HG03558 (cell line): ENCODE data around the gene FAM168B.

Experiments used
- ATAC-seq: cut with Tn5 transposase; IDR thresholded peaks from one replicate; pipeline ENCODE4 v1.9.1; 2021; ENCODE audit warnings: moderate number of reproducible peaks; ENCODE audit not compliant: unreplicated experiment; ENCODE audit errors: extremely low read depth

FAM168B gene

DNA sequence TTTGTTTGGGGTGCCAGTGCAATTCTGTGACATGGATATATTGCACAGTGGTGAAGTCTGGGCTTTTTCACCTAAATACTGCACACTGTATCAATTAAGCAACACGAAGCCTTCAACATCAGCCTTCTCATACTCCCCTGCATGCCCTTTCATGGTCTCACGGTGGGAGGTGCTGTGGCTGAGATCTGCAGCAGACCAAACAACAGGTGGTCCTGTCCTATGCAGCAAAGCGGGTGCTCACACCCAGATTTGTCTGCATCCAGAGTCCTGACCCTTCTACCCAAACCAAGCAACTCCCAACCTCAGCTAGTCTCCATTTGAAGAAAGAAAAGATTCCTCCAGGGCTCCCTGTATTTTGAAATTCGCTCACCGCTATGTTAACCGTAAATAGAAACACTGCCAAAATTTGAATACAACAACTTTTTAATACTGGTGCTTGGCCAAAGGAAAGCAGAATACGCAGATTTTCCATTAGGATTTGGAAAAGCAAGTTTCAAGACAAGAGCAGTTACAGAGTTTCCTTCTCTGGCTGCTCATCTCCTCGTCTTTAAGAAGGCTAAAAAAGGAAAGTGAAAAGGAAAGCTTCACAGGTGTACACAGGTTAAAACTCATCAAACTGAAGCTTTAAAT lies 34.9 kb downstream of the FAM168B start:
- ATAC-seq: no peak

DNA sequence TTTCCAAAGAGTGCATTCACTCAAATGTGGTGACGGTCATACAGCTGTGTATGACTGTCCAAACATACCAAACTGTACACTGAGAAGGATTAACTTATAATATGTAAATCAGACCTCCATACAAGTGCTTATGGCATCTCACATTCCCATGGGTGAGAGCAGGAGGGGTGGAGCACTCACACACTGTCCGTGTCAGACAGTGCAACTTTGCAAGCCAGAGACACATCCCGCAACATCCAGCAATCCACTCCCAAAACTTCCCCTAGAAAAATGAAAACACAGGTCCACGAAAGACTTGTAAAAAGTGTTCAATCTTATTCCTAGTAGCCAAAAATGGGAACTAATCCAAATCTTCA lies 36.4 kb downstream of the FAM168B start:
- no peak for ATAC-seq

DNA sequence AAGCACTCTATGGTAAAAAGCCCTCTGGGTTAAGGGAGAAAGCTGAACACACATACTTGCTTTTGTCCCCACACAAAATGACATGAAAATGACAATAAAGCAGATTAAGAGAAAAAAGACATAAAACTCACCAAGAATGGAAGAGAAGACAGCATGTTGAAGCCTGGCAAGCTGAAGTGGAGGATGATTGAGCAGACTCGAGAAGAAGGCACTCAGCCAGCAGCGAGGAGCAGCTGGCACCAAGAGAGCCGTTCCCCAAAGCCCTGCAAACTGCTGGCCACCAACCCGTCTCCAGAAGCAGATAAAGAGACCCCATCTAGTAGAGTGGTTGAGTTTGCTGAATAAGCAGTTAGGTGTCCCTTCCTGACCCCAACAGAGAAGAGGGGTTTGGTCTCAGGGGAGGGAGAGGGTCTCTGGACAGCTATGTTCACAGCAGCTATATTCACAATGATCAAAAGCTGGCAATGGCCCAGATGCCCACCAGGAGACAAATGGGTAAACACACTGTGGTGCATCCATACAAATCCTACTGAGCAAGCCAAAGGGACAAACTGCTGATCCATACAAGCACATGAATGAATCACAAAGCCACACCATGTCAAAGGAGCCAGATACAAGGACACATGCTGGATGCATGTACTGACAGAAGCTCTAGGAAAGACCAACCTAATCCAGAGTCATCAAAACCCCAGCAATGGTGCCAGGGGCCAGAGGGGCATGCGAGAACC lies 36.9 kb downstream of the FAM168B start:
- no peak for ATAC-seq

DNA sequence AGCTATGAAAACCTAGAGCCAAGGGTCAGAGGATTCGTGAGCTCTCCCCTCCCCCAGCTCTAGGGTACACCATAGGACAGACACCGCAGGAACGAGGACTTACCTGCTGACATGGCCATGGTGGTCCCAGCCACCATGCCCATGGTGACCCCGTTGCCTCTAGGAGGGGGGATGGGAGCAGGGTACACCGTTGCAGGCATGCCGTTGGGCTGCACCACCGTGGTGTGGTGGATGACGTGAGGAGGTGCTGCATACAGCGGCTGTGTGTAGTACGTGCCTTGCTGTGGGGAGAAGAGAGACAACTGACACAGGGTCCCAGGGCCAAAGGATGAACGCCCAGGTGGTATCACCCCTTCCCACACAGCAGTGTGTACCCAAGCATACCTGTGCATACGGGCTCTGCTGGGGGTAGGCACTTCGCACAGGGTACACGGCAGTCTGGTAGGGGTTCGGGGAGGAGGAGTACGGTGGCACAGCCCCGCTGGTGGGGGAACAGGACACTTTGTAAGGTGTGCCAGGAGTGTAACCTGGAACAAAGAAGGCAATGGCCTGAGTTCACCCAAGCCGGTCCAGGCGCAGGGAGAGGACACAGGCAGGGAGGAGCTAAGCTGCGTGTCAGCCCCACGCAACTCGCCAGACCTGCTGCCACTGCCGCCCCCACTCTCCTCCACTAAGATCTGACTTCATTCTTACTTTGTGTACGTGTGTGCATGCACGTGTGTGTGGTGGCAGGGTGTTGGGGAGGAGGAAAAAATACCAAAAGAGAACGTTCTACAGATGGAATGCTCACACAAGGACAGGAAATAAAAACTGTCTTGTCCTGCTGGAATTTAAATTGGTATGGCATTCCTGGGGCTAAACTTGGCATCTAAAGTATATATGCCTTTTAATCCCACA lies 37.8 kb downstream of the FAM168B start:
- ATAC-seq: no peak

DNA sequence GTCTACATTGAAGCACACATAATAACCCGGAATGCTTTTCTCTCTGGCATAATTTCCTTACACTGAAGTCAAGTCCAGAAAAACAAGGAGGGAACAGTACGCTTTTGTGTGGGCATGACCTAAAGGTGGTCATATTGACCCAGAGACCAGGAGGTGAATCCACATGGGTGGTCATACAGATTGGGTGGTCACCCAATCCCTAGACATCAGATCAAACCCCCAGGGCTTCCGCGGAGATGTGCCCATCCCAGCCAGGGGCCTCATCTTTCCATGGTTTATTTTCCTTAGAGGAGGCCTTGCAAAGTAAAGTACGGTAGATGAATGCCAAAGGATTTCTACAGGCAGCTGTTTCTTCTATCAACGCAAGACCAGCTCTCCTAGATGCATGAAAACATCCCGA lies 38.8 kb downstream of the FAM168B start:
- no peak for ATAC-seq

DNA sequence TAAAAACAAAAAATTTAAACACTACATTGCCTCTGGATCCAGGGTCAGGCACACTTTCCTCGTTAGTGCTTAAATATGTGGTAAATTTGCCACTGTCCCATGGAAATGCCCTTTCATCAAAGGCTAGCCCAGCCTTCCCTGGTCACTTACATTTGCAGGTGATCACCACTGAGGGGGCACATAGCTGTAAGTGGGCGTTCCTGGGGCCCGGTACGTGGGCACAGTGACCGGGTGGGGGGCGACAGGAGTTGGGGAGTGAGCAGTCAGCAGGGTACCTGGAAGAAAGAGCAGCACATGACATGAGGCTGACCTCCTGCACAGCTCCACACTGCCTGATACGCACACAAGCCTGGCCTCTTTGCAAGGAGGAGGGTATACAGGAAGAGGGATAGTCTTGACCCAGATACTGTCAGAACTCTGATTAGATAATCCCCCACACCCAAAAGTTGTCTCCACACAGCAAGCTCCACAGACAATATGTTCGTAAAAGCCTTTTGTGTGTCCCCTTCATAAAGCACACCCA lies 40.5 kb downstream of the FAM168B start:
- no peak for ATAC-seq

DNA sequence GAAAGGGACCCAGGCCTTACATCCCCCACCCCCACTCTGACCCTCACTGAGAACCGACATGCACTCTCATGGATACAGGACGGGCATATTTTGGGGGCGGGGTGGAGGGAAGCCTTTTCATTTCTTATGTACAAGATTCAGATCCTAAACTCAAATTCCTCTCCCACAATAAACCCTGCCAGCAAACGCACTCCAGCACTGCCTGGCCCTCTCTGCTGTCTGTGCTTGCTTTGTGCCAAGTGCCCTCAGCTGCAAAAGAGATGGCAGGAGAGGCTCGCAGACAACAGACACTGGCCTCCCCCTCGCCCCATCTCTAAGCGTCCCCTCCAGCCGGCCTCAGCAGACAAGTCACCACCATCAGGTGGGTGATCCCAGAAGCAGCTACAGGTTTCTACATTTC lies 42.4 kb downstream of the FAM168B start:
- no peak for ATAC-seq

DNA sequence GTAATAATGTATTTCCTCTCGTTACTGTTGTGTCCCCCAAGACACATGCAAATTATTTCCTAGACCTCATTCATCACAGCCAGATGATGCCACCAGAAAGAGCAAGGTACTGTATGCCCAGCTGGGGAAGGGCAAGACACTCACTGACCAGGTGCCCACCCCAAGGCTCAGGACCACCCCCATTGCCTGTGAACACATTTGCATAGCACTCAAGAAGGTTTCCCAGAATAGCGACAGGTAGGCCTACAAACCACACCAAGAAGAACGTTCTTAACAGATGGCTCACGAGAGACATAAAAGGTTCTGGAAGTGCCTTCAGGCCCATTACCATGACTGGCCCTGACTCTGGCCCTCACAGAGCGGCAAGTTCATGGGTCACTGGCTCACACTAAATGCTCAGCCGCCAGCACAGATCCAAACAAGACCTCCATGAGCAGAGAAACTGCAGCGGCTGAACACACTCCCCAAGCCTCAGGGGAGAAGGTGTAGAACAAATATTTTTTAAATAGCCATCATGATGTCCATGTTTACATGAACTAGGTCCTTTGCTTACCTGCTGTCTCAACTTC lies 44.0 kb downstream of the FAM168B start:
- no peak for ATAC-seq

DNA sequence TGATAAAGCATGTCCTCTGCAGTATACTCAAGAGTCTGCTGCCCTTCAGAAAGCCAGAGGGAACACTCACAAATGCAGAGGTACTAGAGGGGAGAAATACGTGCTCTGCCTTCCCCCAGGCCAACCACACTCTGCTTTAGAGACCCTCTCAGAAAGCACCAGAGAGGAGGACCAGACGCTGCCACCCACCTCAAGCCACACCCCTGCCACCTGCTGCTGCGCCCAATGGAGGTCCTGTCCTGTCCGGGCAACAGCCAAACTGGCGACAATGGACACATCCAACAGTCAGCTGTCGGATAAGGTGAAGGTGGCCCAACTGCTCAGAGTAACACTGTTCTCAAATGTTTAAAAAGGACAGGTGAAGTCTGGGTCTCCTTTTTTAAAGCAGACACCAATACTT lies 44.6 kb downstream of the FAM168B start:
- ATAC-seq: no peak

DNA sequence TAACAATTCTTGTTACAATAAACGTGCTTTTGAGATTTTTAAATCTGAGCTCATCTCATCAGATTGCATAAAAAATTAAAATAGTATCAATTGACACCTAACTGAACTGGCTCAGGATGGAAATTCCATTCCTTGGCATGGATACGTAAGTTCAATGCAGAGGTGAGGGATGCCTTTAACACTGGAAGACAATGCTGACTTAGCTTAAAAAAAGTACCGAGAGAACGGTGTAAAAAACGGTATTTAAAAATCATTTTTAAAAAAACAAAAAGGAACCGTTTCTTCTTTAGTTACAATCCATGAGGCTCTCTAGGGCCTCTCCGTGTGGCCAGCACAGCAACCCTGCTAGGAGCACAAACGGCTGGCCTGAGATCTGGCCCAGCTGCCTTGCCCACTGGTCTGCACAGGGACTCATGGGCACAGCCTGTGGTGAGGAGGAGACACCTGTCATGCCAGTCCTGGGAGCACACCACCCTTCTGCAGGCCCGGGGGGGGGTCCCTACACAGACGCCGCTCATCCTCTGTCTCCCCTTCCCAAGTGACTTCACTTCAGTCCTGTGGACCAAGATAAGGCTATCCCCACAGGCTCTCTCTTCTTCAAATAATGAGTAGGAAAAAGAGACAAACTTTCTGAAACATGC lies 45.2 kb downstream of the FAM168B start:
- ATAC-seq: no peak

DNA sequence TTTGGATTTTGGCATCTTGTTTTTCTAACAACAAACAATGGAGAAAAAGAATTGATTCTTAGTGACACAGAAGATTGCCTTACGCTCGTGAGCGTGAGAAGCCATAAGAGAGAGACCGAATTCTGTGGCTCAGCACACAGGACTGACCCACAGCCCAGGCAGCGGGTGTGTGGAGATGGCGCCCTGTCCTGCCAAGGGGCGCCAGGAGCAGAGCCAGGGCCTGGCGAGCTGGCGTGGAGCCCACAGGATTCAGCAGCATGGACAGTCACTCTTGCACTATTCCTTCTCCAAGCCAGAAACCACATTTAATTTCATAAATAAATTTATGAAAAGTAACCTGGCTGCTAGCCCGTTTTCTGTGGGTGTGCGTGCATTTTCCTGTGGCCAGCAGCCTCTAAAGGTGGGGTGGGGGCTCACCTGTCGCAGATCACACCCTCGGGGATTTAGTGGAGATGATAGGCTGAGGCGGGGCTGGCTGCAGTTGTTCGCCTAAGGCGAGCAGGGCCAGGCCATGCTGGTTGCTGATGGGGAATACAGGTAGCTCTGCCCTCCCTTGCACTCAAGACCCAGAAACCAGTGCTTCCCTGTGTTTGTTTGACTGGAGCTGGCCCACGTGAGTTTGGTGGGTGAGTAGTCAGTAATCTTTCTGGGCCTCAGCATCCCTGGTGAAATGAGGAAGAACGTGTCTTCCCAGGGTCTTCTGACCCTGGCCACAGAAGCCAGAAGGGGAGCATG lies 46.2 kb downstream of the FAM168B start:
- ATAC-seq: no peak

DNA sequence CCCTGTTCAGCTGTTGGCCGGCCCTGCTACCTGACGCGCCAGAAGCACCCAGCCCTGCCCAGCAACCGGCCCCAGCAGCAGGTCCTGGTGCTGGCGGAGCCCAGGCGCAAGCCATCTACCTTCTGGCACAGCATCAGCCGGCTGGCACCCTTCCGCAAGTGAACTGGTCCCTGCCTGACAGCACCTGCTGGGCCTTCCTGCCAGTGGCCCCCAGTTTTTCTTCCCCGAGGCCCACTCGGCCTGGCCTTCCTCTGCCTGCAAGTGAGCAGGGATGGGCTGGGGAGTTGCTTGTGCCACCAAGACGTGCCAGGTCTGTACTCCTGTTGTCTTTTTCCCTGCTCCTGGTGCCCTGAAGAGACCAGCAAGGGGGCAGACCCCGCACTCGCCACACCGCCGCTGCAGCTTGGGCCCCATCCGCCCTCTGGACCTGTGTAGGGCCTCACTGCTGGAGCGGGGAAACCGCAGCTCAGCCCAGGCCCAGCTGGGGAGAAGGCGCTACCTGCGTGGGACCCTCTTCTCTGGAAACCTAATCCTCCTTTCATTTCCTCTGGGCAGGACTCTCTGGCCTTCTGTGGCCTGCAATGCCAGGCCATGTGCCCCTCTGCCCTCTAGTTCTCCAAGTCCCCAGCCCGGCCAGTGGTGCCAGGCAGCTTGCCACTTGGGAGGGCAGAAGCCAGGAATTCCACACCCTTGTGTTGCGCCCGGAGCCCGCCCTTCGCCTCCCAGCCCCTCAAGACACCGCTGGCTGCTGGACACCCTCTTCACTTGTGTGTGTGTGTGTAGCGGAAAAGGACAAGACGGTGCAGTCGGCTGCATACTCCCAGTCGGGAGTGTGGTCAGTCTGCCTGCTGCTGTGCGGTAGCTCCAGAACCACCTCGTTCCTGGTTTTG lies 47.0 kb downstream of the FAM168B start:
- no peak for ATAC-seq

DNA sequence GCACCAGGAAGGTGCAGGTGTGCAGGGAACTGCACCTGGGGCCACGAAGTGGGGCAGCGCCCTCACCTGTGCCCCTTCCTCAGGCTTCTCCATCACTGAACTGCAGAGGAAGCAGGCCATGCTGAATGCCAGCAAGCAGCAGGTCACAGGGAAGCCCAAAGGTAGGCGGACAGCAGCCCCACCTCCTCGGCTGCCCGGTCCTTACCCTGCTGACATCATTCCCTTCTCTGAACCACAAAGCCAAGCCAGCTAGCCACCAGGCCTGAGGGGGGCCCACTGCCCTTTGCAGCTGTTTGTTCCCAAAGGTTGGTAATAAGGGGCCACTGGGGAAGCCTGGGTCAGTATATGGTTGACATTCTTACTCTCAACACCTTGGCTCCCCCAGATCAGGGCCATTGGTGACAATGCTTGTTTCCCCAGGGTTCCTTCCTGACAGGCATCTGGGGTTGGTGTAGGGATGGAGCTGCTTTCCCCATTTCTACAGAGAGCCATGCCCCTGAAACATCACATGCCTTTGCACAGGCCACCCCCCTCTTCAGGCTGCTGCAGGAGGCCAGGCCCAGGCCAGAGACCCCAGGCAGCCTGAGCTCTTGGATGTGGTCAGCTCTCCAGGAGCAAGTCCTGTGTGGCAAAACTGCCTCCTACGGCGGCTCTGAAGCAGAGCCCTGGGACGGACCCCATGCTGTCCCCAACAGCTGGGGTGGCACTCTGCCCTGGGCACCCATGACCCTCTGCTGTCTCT lies 47.8 kb downstream of the FAM168B start:
- no peak for ATAC-seq

DNA sequence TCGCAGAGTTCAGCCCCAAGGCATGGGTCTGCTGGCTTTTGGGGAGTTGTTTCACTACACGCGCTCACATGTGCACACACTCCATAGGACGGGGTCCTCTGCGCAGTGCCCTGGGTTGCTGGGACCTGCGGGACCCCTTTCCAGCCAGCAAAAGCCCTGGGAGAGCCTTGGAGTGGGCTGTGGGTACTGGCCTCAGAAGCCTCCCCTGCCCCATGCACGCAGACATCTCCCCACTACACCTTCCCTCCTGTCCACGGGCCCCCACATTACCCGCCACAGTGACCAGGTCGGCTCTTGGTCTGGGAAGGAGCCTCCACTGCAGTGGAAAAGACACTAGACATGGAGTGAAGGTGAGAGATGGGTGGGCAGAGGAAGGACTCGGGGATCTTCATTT lies 48.5 kb downstream of the FAM168B start:
- no peak for ATAC-seq

DNA sequence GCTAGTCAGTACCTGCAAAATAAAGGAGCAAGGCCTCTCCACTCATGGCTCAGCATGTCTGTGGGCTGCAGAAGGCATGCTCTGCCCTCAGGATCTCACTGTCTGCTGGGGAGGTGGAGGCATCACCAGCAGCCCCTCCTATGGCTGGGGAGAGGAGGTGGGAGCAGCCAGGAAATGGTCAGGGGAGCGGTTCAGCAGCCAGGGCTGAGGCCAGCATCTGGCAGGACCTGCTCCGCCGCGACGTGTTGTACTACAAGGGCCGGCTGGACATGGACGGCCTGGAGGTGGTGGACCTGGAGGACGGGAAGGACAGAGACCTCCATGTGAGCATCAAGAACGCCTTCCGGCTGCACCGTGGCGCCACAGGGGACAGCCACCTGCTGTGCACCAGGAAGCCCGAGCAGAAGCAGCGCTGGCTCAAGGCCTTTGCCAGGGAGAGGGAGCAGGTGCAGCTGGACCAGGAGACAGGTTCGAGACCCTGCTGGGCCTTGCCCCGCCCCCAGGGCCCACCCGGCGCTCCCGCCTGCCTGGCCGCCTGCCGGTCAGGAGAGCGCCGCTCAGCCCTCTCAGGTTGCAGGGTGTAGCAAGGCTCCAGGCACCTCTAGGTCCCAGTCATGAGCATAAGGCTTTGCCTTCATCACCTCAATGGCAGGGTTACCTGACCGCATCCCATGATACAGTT lies 49.0 kb downstream of the FAM168B start:
- ATAC-seq: no peak

DNA sequence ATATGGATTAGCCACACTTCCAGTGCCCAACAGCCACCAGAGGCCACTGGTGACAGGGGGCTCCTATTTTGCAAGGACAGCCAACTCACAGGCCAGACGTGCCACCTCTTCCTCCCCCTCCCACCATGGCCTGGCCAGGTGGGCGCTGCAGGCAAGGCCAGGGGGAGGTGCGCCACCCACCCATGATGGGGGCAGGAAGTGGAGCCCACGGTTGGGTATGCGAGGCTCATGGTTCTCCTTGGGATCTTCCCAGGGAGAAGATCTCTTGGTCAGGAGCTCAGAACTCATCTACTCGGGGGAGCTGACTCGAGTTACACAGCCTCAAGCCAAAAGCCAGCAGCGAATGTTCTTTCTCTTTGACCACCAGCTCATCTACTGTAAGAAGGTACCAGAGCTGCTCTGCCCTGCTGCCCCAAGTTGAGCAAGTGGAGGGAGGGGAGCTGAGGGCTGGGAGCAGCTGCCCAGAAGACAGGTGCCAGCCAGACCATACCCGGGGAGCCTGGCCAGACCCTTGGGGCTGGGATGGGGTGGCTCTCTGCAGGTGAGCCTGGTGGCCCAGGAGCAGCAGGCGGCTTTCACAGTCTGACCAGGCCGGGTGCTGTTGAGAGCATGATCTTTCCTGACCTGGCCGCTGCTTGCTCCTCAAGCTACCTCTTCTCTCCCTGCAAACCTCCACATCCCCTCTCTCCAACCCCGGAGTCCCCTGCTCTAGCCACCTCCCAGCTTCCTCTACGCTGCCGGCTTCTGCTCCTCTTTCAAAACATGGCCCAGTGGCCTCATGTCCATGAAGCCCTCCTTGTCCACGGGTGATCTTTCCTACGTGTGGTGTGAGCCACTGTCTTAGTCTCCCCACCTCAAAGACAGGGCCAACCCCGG lies 49.8 kb downstream of the FAM168B start:
- ATAC-seq: no peak
